AG04450 (cell line): ENCODE measurements around the gene TMEM269. TPM values are rescaled to one million over a fixed set of nuclear protein-coding genes. Genes with fewer than 3 reads are reported as not detected.
"Not testable (repeated sequence)": the region's sequence is repeated elsewhere in the genome, so short reads cannot be mapped to it uniquely, and the experiment has no call there.

Source experiments
- CTCF ChIA-PET: fragments of 300-600, 350-600 bp; formaldehyde crosslinking; extraction: SDS; loops from one replicate; lab custom pipeline; 2022; ENCODE audit warnings: antibody characterized with exemption, inconsistent platforms; lab: Charles Lee
- POLR2A ChIA-PET: fragments of 350-600 bp; formaldehyde crosslinking; extraction: SDS; loops from one replicate; lab custom pipeline; 2021; ENCODE audit warnings: antibody characterized with exemption, inconsistent platforms; lab: Yijun Ruan, JAX
- DNase-seq: peaks from one replicate; pipeline ENCODE4 v3.0.0-alpha.2; 2011; ENCODE audit warnings: low read depth, low spot score
- H3K27ac ChIP-seq: one replicate; pipeline ENCODE4 v1.5.1; 2012; ENCODE audit warnings: low read depth, low read length, control low read depth
- H3K27me3 ChIP-seq: one replicate; pipeline ENCODE4 v1.6.0; 2012; ENCODE audit warnings: low read length; ENCODE audit not compliant: control insufficient read depth, insufficient read depth
- H3K4me3 ChIP-seq: 2 replicates; pipeline ENCODE4 v1.5.1; 2011; ENCODE audit warnings: mild to moderate bottlenecking, low read depth, low read length, control low read depth
- H3K9me3 ChIP-seq: 2 replicates; pipeline ENCODE4 v1.5.1; 2012; ENCODE audit warnings: low read length; ENCODE audit not compliant: control insufficient read depth, insufficient read depth
- CTCF ChIP-seq: IDR thresholded peaks from 2 replicates; pipeline ENCODE4 v1.5.1; 2011; ENCODE audit warnings: low read depth, low read length, control low read depth, inconsistent platforms
- polyA plus RNA-seq: library from polyadenylated mRNA; depleted of rRNA; stranded (reverse); fragments of >200 nt; gene quantifications from 2 replicates; pipeline ENCODE4 v1.2.3, GENCODE V29; 2011

TMEM269 gene
- polyA plus RNA-seq, 1 experiment, result 0.04 TPM

- ChIA-PET CTCF (interaction anchor here (1.4 kb wide), 3 partner anchors 24 to 272 kb away, joined by 4 to 6 read pairs (median 5); partner anchors contain the start of gene ZNF691), POLR2A (no interaction called here)
- Histone ChIP-seq H3K27me3 (peaks cover 12% of the 10 kb centered on the region), H3K9me3 (no peaks in the 10 kb centered on the region; the same call in 1 of the 2 replicates), H3K27ac (no peak overlapping the region), H3K4me3 (no peak overlapping the region)
- TF ChIP-seq CTCF, result no peak
- DNase-seq, result no peak
These were observed 17.2 kb downstream of the TMEM269 start for GRCh38 chr1:42801832-42802473.

GRCh38 chr1:42806171-42806570 lies 21.4 kb downstream of the TMEM269 start:
- no peak for DNase-seq

GRCh38 chr1:42806593-42806992 lies 21.8 kb downstream of the TMEM269 start:
- Histone ChIP-seq H3K9me3 (no peaks in the 10 kb centered on the region; the same call in 1 of the 2 replicates), H3K27ac (no peak overlapping the region), H3K27me3 (no peaks in the 10 kb centered on the region), H3K4me3 (no peak overlapping the region)
- TF ChIP-seq CTCF, result no peak
- DNase-seq, result no peak
- CTCF ChIA-PET, result no interaction called here
- POLR2A ChIA-PET, result interaction anchor here (0.6 kb wide), 1 partner anchor 15 kb away, joined by 4 read pairs; no protein-coding TSS in a partner anchor

More at GRCh38 chr1:42806171-42806570, 21.4 kb downstream of the TMEM269 start:
- no peaks in the 10 kb centered on the region; the same call in 1 of the 2 replicates for H3K9me3 ChIP-seq
- POLR2A ChIA-PET, result interaction anchor here (0.6 kb wide), 1 partner anchor 16 kb away, joined by 4 read pairs; no protein-coding TSS in a partner anchor
- H3K4me3 ChIP-seq, result no peak overlapping the region
- no peaks in the 10 kb centered on the region for H3K27me3 ChIP-seq
- TF ChIP-seq CTCF, result no peak
- CTCF ChIA-PET, result no interaction called here
- no peak overlapping the region for H3K27ac ChIP-seq

GRCh38 chr1:42807056-42807668 lies 22.4 kb downstream of the TMEM269 start:
- no peak for DNase-seq
- Histone ChIP-seq H3K4me3 (no peak overlapping the region), H3K27me3 (no peaks in the 10 kb centered on the region), H3K9me3 (no peaks in the 10 kb centered on the region; the same call in 1 of the 2 replicates), H3K27ac (no peak overlapping the region)
- ChIA-PET CTCF (no interaction called here), POLR2A (interaction anchor here (1.4 kb wide), 1 partner anchor 10 kb away, joined by 3 read pairs; no protein-coding TSS in a partner anchor)
- no peak for TF ChIP-seq CTCF

- POLR2A ChIA-PET, DNase-seq, H3K27ac ChIP-seq, H3K4me3 ChIP-seq, H3K9me3 ChIP-seq, H3K27me3 ChIP-seq, CTCF ChIA-PET: not testable (repeated sequence)
These were observed 30.0 kb downstream of the TMEM269 start for GRCh38 chr1:42814815-42815214.
